ENCODE measurements around the gene FER1L5.

The FER1L5 gene

DNA sequence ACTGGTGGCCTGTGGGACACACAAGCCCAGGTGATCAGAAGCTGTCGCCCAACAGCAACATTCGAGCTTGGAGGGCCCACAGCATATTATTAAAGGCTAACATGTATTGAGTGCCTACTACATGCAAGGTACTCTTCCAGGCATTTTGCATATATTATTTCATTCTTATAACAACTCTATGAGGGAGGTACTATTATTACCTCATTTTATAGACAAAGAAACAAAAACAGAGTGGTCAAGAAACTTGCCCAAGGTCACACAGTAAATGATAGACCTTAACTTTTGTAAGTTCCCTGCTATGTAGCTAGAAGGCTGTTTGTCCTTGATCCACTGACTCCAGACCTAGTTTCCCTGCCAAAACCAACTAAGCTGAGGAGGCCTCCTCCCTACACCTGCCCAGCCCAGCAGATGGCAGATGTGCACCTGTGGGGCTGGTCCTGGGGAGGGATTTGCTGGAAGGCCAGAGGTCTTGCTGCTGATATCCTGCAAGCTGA is 40.2 kb upstream of the FER1L5 start:
- TF ChIP-seq, protein P1, sequence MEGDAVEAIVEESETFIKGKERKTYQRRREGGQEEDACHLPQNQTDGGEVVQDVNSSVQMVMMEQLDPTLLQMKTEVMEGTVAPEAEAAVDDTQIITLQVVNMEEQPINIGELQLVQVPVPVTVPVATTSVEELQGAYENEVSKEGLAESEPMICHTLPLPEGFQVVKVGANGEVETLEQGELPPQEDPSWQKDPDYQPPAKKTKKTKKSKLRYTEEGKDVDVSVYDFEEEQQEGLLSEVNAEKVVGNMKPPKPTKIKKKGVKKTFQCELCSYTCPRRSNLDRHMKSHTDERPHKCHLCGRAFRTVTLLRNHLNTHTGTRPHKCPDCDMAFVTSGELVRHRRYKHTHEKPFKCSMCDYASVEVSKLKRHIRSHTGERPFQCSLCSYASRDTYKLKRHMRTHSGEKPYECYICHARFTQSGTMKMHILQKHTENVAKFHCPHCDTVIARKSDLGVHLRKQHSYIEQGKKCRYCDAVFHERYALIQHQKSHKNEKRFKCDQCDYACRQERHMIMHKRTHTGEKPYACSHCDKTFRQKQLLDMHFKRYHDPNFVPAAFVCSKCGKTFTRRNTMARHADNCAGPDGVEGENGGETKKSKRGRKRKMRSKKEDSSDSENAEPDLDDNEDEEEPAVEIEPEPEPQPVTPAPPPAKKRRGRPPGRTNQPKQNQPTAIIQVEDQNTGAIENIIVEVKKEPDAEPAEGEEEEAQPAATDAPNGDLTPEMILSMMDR (conservative IDR thresholded peaks at IDR 0.05; ENCODE audit: low read depth) = no peak
- CTCF ChIA-PET = interaction anchor here (0.6 to 1.1 kb wide), 4 partner anchors 8 to 496 kb away, joined by 3 to 4 read pairs (median 4); no protein-coding TSS in a partner anchor
- POLR2A ChIA-PET (ENCODE audit: low non-redundant PET) = no interaction called here
- no peak for DNase-seq (ENCODE audit: low spot score)
- no peak overlapping the region for H3K27ac ChIP-seq

DNA sequence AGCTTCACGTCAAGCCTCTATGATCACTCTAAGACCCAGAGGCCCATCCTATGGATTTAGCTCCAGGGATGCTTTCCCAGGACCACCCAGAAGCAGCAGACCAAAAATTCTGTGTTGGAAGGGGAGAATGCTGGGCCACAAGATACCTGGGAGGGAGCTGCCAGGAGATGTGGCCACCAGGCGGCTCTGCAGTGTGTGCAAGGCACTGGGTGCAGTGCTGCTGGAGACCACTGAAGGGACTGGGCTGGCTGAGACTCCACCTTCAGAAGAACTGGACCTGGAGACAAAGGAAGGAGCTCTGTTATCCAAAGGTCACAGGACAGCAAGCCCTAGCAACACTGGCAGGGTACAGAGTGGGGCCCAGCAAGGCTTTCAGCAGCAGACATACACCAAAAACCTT is 38.5 kb upstream of the FER1L5 start:
- TF ChIP-seq, protein P1 (conservative IDR thresholded peaks at IDR 0.05; ENCODE audit: low read depth) = no peak
- CTCF ChIA-PET = interaction anchor here (0.8 kb wide), 2 partner anchors 157 to 159 kb away, joined by 5 to 6 read pairs; no protein-coding TSS in a partner anchor
- no peak for DNase-seq (ENCODE audit: low spot score)
- H3K27ac ChIP-seq = no peak overlapping the region
- POLR2A ChIA-PET (ENCODE audit: low non-redundant PET) = no interaction called here

- no peak for DNase-seq (ENCODE audit: low spot score)
- H3K27ac ChIP-seq = peak overlapping the region; percentile 15; the same call in 1 of the 2 replicates
- CTCF ChIA-PET = interaction anchor here (0.6 kb wide), 1 partner anchor 59 kb away, joined by 4 read pairs; no protein-coding TSS in a partner anchor
- POLR2A ChIA-PET (ENCODE audit: low non-redundant PET) = no interaction called here
- TF ChIP-seq, protein P1 (conservative IDR thresholded peaks at IDR 0.05; ENCODE audit: low read depth) = no peak
These were observed 33.8 kb upstream of the FER1L5 start for GRCh38 chr2:96608469-96609455.

DNA sequence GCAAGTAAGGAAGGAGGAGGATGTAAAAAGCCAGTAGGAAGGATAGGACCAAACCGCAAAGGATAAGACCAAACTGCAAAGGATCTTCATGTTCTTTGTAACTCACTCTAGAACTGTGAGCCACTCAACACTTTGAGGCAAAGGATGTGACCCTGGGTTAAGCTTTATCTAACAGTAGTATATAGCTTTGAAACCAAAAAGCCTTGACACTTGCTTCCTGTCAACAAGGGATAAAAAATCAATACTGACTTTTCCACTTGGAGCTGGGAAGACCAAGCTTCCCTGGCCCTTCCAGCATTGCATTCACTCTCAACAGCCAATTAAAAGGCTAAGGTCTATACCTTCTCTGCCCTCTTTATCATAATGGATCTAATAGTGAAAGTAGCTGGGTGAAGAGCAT is 26.4 kb upstream of the FER1L5 start:
- no peak for DNase-seq (ENCODE audit: low spot score)
- H3K27ac ChIP-seq = no peak overlapping the region
- POLR2A ChIA-PET (ENCODE audit: low non-redundant PET) = no interaction called here
- TF ChIP-seq, protein P1 (conservative IDR thresholded peaks at IDR 0.05; ENCODE audit: low read depth) = no peak
- CTCF ChIA-PET = interaction anchor here (0.8 kb wide), 1 partner anchor 88 kb away, joined by 3 read pairs; no protein-coding TSS in a partner anchor

GRCh38 chr2:96616535-96616934 is 26.0 kb upstream of the FER1L5 start:
- POLR2A ChIA-PET (ENCODE audit: low non-redundant PET) = no interaction called here
- H3K27ac ChIP-seq = peak overlapping the region; percentile 89
- TF ChIP-seq, protein P1 (conservative IDR thresholded peaks at IDR 0.05; ENCODE audit: low read depth) = no peak
- CTCF ChIA-PET = interaction anchor here (0.8 kb wide), 1 partner anchor 88 kb away, joined by 3 read pairs; no protein-coding TSS in a partner anchor
- no peak for DNase-seq (ENCODE audit: low spot score)

- peak overlapping the region; percentile 89 for H3K27ac ChIP-seq
- ChIA-PET POLR2A (ENCODE audit: low non-redundant PET) (no interaction called here), CTCF (interaction anchor here (0.6 kb wide), 1 partner anchor 23 kb away, joined by 3 read pairs; no protein-coding TSS in a partner anchor)
- no peak for DNase-seq (ENCODE audit: low spot score)
- TF ChIP-seq, protein P1 (conservative IDR thresholded peaks at IDR 0.05; ENCODE audit: low read depth) = no peak
These were observed 25.6 kb upstream of the FER1L5 start for GRCh38 chr2:96617012-96617411.

Data from RWPE1 (cell line).